Measurements from ENCODE around the gene RASA4B. TPM values are rescaled to one million over a fixed set of nuclear protein-coding genes. Genes with fewer than 3 reads are reported as not detected.
"Not testable (repeated sequence)": the region's sequence is repeated elsewhere in the genome, so short reads cannot be mapped to it uniquely, and the experiment has no call there.

Gene RASA4B
- total RNA-seq, 1 donor from 2014 or later = 28.6 TPM

DNA sequence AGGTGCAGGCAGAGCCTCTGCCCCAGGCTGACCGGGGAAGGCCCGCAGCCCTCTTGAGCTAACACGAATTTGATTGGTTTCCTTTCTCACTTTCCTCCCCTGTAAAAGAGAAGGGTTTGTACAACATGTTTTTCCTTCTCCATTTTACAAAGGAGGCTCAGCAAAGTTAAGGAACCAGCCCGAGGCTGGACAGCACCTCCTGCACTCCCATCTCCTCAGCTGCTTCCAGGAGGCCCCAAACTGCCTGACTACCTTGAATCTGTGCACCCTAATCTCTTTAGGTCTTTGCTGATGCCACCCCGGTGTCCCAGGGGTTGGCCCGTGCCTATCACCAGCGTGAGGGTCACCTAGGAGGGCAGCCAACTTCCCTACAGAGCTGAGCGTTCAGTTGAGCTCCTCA is 57.1 kb downstream of the RASA4B start:
- intact Hi-C loops (cut with micrococcal nuclease) = loop anchor here (10.0 kb wide), 1 partner anchor 176 kb away; the partner anchor contains the start of gene SH2B2
- Mint-ChIP-seq H3K27me3 (no peaks in the 10 kb centered on the region), H3K9me3 (no peaks in the 10 kb centered on the region), H3K36me3 (ENCODE audit: low read depth) (peaks cover 14% of the 10 kb centered on the region), H3K27ac (peak overlapping the region; percentile 11), H3K4me3 (no peak overlapping the region), H3K4me1 (peaks cover 13% of the 10 kb centered on the region)
- DNase-seq = no peak

DNA sequence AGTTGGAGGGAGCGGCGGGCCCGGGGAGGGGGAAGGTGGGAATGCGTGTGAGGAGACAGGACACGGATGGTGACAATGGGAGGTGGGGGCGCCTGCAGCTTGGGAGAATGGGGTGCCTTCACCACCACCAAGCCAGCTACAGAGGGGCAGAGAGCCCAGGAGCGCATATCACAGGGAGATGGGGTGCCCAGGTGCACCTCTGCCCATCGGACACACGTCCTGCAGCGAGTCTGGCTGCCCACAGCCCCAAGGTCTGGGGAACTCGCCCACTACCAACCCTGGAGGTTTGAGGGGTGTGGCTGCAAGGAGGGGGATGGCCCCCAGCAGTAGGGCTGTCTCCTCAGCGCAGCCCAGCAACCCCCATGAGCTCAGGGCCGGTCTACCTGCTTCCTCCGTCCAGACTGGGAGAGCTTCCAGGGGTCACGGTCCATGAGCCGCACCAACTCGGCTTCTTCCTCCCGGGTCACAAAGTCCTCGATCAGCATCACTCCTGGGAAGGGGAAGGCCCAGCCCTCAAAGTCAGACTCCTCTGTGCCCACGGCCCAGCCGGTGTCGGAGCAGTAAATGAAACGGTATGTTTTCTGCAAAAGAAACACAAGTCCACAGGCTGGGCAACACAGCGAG is 58.2 kb downstream of the RASA4B start:
- H3K4me1 Mint-ChIP-seq = peaks cover 13% of the 10 kb centered on the region
- H3K27ac Mint-ChIP-seq = no peak overlapping the region
- no peaks in the 10 kb centered on the region for H3K9me3 Mint-ChIP-seq
- no peak for DNase-seq
- intact Hi-C loops (cut with micrococcal nuclease) = no loop called here
- peaks cover 16% of the 10 kb centered on the region for H3K36me3 Mint-ChIP-seq (ENCODE audit: low read depth)
- H3K27me3 Mint-ChIP-seq = no peaks in the 10 kb centered on the region
- H3K4me3 Mint-ChIP-seq = no peak overlapping the region

DNA sequence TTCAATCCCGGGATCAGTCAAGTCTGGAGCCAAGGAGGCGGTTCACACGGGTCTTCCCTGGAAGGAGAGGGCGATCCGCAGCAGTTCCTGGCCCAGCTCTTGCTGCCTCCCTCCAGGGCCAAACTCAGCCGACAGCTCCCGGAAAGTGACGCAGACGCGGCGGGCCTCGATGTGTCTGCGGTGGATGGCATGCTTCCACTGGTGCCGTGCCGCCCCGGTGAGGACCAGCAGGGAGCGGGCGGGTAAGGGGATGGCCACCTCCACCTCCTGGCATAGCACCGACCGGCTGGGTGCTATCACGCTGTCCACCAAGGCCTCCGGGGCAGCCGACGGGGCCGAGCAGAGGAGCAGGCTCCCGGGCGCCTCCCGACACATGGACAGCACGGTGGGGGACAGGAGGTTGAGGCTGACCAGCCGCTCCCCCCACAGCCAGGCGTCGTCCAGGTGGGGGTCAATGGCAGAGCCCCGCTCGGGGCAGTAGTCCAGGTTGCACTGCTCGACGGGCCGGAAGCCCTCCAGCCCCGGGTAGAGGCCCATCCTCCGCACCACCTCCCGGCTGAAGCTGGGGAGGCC is 60.1 kb downstream of the RASA4B start:
- Mint-ChIP-seq H3K4me3 (no peak overlapping the region), H3K9me3 (no peaks in the 10 kb centered on the region), H3K4me1 (peaks cover 2% of the 10 kb centered on the region), H3K36me3 (ENCODE audit: low read depth) (peaks cover 13% of the 10 kb centered on the region), H3K27me3 (no peaks in the 10 kb centered on the region), H3K27ac (no peak overlapping the region)
- intact Hi-C loops (cut with micrococcal nuclease) = no loop called here
- DNase-seq = no peak

DNA sequence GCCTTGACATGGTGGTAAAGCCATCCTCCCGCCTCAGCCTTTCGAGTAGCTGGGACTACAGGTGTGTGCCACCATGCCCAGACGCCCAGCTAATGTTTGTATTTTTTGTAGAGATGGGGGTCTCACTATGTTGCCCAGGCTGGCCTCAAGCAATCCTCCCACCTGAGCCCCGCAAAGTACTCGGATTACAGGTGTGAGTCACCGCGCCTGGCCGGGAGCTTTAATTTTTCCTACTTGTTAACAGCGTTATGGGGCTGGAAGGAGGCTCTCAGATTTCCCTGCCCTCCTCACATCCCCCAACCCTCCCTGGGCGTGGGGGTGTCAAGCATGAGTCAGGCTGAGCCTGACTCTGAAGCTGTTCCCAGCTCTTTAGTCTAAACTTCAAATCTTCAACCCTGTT is 61.2 kb downstream of the RASA4B start:
- H3K27ac Mint-ChIP-seq = no peak overlapping the region
- intact Hi-C loops (cut with micrococcal nuclease) = no loop called here

DNA sequence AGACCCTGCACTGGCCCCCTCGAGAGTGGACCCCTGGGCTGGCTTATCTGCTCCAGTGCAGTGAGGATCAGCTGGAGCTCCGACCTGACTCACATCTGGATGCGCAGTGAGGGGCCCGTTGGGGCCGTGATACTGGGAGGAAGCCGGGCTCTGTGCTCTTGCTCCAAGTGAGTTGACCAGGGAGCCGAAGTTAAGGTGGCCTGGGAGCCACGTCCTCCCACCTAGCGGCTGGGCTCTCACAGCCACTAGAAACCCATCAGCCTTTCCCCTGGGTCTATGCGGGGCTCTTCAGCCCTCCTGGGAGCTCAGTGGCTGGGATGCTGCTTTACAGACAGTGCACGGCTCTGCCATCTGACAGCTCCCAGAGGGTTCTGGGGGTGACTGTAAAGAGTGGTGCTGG is 62.0 kb downstream of the RASA4B start:
- H3K9me3 Mint-ChIP-seq = no peaks in the 10 kb centered on the region
- no peaks in the 10 kb centered on the region for H3K27me3 Mint-ChIP-seq
- H3K4me1 Mint-ChIP-seq = no peaks in the 10 kb centered on the region
- no peak for DNase-seq
- peaks cover 13% of the 10 kb centered on the region for H3K36me3 Mint-ChIP-seq (ENCODE audit: low read depth)
- intact Hi-C loops (cut with micrococcal nuclease) = no loop called here
- H3K4me3 Mint-ChIP-seq = no peak overlapping the region
- H3K27ac Mint-ChIP-seq = no peak overlapping the region

More for the DNA sequence above, 61.2 kb downstream of the RASA4B start:
- no peaks in the 10 kb centered on the region for H3K4me1 Mint-ChIP-seq
- no peaks in the 10 kb centered on the region for H3K9me3 Mint-ChIP-seq
- H3K27me3 Mint-ChIP-seq = no peaks in the 10 kb centered on the region
- H3K4me3 Mint-ChIP-seq = no peak overlapping the region
- peaks cover 13% of the 10 kb centered on the region for H3K36me3 Mint-ChIP-seq (ENCODE audit: low read depth)
- no peak for DNase-seq

DNA sequence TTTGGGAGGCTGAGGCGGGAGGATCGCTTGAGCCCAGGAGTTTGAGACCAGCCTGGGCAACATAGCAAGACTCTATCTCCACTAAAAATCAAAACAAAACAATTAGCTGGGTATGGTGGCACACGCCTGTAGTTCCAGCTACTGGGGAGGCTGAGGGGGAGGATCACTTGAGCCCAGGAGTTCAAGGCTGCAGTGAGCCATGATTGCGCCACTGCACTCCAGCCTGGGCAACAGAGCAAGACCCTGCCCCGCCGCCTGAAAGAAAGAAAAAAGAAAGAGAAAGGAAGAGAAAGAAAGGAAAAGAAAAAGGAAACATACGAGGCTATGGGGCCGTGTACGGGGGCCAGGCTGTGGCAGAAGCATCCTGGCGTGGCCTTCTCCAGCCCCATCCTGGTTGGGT is 62.6 kb downstream of the RASA4B start:
- H3K9me3 Mint-ChIP-seq; H3K4me1 Mint-ChIP-seq; H3K4me3 Mint-ChIP-seq; intact Hi-C loops (cut with micrococcal nuclease); H3K27ac Mint-ChIP-seq; H3K27me3 Mint-ChIP-seq; DNase-seq: not testable (repeated sequence)
- H3K36me3 Mint-ChIP-seq (ENCODE audit: low read depth) = peaks cover 13% of the 10 kb centered on the region

DNA sequence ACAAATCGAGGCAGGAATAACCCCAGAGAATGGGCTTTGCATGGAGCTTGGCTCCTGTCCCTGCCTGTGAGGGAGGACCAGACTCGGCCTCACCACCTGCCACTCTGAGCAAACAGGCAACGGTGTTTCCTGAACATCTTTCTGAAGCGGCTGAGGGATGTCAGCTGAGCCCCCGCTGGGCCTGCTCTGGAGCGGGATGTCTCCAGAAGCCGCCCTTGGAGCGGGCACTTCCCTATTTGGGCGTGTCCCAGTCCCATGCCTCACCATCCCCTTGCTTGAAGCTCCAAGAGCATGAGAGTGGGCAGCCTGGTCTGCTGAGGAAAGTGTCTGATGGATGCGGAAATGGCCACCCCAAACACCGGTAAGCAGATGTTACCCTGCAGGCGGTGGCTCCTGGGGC is 63.1 kb downstream of the RASA4B start:
- DNase-seq = no peak
- Mint-ChIP-seq H3K9me3 (no peaks in the 10 kb centered on the region), H3K4me3 (no peak overlapping the region), H3K4me1 (no peaks in the 10 kb centered on the region), H3K27me3 (no peaks in the 10 kb centered on the region), H3K36me3 (ENCODE audit: low read depth) (peaks cover 11% of the 10 kb centered on the region), H3K27ac (no peak overlapping the region)
- intact Hi-C loops (cut with micrococcal nuclease) = no loop called here

DNA sequence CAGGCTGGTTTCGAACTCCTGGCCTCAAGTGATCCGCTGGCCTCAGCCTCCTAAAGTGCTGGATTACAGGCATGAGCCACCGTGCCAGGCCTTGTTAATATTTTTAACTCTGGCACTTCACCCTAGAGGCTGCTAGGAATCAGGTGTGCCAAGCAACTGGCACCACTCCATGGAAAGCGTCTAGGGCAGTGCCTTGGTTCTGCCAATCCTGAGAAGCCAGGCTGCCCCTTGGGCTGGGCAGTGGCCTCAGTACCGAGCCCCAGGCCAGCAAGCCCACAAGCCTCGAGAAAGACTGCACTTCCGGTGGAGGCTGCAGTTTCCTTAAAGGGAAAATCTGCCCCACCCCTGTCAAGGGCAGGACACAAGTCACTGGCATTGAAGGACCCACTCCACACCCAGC is 64.3 kb downstream of the RASA4B start:
- H3K27me3 Mint-ChIP-seq = no peaks in the 10 kb centered on the region
- no peaks in the 10 kb centered on the region for H3K9me3 Mint-ChIP-seq
- H3K4me3 Mint-ChIP-seq = no peak overlapping the region
- H3K27ac Mint-ChIP-seq = no peak overlapping the region
- H3K4me1 Mint-ChIP-seq = no peaks in the 10 kb centered on the region
- intact Hi-C loops (cut with micrococcal nuclease) = no loop called here
- peaks cover 13% of the 10 kb centered on the region for H3K36me3 Mint-ChIP-seq (ENCODE audit: low read depth)
- DNase-seq = no peak

DNA sequence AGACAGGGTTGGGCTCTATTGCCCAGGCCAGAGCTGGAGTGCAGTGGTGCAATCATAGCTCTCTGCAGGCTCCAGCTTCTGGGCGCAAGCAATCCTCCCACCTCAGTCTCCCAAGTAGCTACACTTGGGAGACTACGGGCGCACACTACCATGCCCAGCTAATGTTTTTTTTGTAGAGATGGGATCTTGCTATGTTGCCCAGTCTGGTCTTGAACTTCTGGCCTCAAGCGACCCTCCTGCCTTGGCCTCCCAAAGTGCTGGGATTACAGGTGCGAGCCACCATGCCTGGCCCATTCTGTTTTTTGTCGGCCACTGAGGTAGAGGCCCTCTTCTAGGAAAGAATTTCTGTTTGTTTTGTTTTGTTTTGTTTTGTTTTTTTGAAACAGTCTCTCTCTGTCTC is 65.1 kb downstream of the RASA4B start:
- intact Hi-C loops (cut with micrococcal nuclease) = no loop called here
- no peak overlapping the region for H3K4me3 Mint-ChIP-seq
- no peak overlapping the region for H3K27ac Mint-ChIP-seq
- no peak for DNase-seq
- H3K27me3 Mint-ChIP-seq = no peaks in the 10 kb centered on the region
- H3K36me3 Mint-ChIP-seq (ENCODE audit: low read depth) = peaks cover 11% of the 10 kb centered on the region
- H3K9me3 Mint-ChIP-seq = no peaks in the 10 kb centered on the region
- H3K4me1 Mint-ChIP-seq = no peaks in the 10 kb centered on the region

DNA sequence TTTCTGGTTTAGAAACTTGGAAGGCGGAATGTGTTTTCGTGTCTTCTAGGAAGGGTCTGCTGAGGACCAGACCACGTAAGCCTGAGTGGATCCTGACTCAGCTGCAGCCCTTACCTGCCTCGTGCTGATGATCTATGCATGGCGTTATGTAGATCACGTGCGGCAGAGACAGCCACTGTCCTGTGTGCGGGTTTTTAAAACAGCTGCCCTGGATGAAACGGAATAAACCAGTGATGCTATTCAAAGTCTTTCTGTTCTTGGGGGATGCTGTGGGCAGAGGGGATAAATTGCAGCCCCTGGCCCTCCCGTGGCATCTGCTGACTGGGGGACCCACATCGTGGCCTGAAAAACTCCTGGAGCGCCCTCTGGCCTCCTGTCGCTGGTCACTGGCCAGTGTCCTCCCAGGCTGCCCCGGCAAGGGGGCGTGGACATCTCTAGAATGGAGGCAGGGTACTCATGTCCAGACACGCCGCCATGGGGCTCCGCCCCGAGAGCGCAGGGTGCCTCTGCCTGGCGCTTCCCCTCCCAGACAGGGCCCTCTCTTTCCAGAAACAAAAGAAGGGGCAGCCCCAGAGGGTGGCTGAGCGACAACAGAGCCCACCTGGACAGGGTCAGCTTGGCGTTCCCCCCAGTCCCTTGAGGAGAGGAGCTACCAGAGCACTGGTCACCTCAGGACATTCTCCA is 66.1 kb downstream of the RASA4B start:
- intact Hi-C loops (cut with micrococcal nuclease) = no loop called here
- no peak for DNase-seq
- no peak overlapping the region for H3K27ac Mint-ChIP-seq
- H3K9me3 Mint-ChIP-seq = no peaks in the 10 kb centered on the region
- peaks cover 16% of the 10 kb centered on the region for H3K36me3 Mint-ChIP-seq (ENCODE audit: low read depth)
- no peak overlapping the region for H3K4me3 Mint-ChIP-seq
- H3K27me3 Mint-ChIP-seq = no peaks in the 10 kb centered on the region
- H3K4me1 Mint-ChIP-seq = no peaks in the 10 kb centered on the region

DNA sequence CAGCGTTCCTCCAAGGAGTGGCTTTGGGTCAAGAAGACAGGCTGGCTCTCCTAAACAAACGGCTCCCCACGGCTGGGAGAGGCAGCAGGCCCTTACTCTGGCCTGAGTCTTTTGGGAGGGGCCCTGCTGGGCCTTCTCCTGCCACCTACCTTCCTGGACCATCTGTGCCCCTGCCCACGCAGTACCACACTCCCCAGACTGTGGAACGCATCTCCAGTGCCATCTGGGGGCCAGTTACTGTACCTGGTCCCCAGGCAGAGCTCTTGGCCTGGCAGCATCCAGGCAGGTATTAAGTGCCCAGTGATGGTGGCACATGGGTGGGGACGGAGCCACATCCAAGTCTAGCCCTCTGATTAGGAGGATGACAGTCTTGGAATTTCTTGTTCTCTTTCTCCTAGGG is 67.3 kb downstream of the RASA4B start:
- DNase-seq = peak; percentile 78
- no peaks in the 10 kb centered on the region for H3K4me1 Mint-ChIP-seq
- H3K36me3 Mint-ChIP-seq (ENCODE audit: low read depth) = peaks cover 21% of the 10 kb centered on the region
- intact Hi-C loops (cut with micrococcal nuclease) = loop anchor here (1.0 kb wide), 1 partner anchor 46 kb away; no protein-coding TSS in a partner anchor
- H3K9me3 Mint-ChIP-seq = no peaks in the 10 kb centered on the region
- no peak overlapping the region for H3K27ac Mint-ChIP-seq
- H3K4me3 Mint-ChIP-seq = no peak overlapping the region
- H3K27me3 Mint-ChIP-seq = no peaks in the 10 kb centered on the region

DNA sequence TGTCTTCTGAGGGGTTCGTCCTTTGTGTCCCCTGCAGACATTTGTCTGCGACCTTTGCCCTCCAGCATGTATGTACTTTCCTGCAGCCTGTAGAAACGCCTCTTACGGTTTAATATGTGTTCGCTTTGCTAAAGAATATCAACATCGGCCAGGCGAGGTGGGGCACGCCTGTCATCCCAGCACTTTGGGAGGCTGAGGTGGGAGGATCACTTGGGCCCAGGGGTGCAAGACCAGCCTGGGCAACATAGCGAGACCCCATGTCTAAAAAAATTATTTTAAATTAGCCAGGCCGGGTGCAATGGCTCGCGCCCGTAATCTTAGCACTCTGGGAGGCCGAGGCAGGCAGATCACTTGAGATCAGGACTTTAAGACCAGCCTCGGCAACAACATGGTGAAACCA is 68.4 kb downstream of the RASA4B start:
- Mint-ChIP-seq H3K27ac (no peak overlapping the region), H3K27me3 (no peaks in the 10 kb centered on the region), H3K9me3 (no peaks in the 10 kb centered on the region), H3K4me1 (no peaks in the 10 kb centered on the region), H3K4me3 (no peak overlapping the region), H3K36me3 (ENCODE audit: low read depth) (peaks cover 24% of the 10 kb centered on the region)
- no peak for DNase-seq
- intact Hi-C loops (cut with micrococcal nuclease) = no loop called here

DNA sequence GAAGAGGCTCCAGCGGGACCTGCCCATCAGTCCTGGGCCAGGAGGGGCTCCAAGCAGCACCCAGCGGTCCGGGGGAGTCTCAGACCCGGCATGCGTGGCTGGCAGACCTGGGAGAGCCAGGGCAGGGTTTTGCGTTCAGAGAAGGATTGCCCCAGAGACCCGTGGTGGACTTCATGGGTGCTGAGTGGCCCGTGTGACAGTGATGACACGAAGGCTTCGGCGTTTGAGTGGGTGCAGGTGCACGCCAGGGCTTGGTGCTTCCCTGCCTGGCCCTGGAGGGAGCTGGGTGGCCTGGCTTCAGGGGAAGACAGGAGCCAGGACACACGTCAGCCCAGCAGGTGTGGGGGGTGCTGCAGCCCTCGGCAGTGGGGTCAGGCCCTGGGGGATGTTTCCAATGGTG is 70.3 kb downstream of the RASA4B start:
- intact Hi-C loops (cut with micrococcal nuclease) = no loop called here
- no peak overlapping the region for H3K27ac Mint-ChIP-seq
- no peaks in the 10 kb centered on the region for H3K27me3 Mint-ChIP-seq
- H3K4me1 Mint-ChIP-seq = no peaks in the 10 kb centered on the region
- H3K9me3 Mint-ChIP-seq = no peaks in the 10 kb centered on the region
- no peak for DNase-seq
- no peak overlapping the region for H3K4me3 Mint-ChIP-seq
- H3K36me3 Mint-ChIP-seq (ENCODE audit: low read depth) = peaks cover 24% of the 10 kb centered on the region

DNA sequence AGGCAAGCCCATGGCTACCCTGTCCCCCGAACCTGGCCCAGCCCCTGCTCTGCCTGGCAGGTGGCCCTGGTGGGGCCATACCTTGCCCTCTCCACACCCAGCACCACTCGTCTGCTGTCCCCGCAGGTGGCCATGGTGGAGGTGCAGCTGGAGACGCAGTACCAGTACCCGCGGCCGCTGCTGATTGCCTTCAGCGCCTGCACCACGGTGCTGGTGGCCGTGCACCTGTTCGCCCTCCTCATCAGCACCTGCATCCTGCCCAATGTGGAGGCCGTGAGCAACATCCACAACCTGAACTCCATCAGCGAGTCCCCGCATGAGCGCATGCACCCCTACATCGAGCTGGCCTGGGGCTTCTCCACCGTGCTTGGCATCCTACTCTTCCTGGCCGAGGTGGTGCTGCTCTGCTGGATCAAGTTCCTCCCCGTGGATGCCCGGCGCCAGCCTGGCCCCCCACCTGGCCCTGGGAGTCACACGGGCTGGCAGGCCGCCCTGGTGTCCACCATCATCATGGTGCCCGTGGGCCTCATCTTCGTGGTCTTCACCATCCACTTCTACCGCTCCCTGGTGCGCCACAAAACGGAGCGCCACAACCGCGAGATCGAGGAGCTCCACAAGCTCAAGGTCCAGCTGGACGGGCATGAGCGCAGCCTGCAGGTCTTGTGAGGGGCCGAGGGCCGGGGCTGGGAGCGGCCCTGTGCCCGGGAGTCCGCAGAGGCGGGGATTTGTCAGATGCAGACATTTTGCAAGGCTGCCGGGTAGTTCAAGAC is 71.0 kb downstream of the RASA4B start:
- Mint-ChIP-seq H3K9me3 (no peaks in the 10 kb centered on the region), H3K4me3 (no peak overlapping the region), H3K4me1 (no peaks in the 10 kb centered on the region), H3K27me3 (no peaks in the 10 kb centered on the region), H3K27ac (no peak overlapping the region), H3K36me3 (ENCODE audit: low read depth) (peaks cover 27% of the 10 kb centered on the region)
- DNase-seq = no peak
- intact Hi-C loops (cut with micrococcal nuclease) = no loop called here
